Measurements from ENCODE around the gene BSPRY.
"Not testable (repeated sequence)": the region's sequence is repeated elsewhere in the genome, so short reads cannot be mapped to it uniquely, and the experiment has no call there.

Gene BSPRY

GRCh38 chr9:113373256-113373655 is 23.9 kb downstream of the BSPRY start:
- Histone ChIP-seq H3K4me1 (ENCODE audit: control insufficient read depth, low read depth, low read length) (no peaks in the 10 kb centered on the region), H2BK5ac (ENCODE audit: low read length) (no peak overlapping the region), H4K8ac (ENCODE audit: low read depth, low read length) (no peak overlapping the region), H3K4me3 (ENCODE audit: low read length) (no peak overlapping the region), H3K36me3 (ENCODE audit: control insufficient read depth, insufficient read depth, low read length) (no peaks in the 10 kb centered on the region), H2BK15ac (replicated peaks; ENCODE audit: low read depth) (no peak overlapping the region), H3K27me3 (ENCODE audit: insufficient read depth, low read length, poor library complexity) (no peaks in the 10 kb centered on the region), H3K79me2 (ENCODE audit: control insufficient read depth, insufficient read depth, low read length) (peaks cover 2% of the 10 kb centered on the region), H3K23ac (ENCODE audit: low read length) (no peak overlapping the region), H2AK5ac (ENCODE audit: low read length) (no peak overlapping the region), H3K4ac (ENCODE audit: low read depth, low read length) (no peak overlapping the region), H3K18ac (ENCODE audit: low read length) (no peak overlapping the region), H3K9ac (ENCODE audit: low read length) (no peak overlapping the region), H4K5ac (ENCODE audit: low read length) (no peak overlapping the region), H3K56ac (ENCODE audit: low read length) (no peak overlapping the region), H3K79me1 (ENCODE audit: low read length) (peaks cover 2% of the 10 kb centered on the region), H3K27ac (ENCODE audit: low read depth, low read length) (no peak overlapping the region), H2BK120ac (ENCODE audit: low read depth, low read length) (no peak overlapping the region), H3K4me2 (ENCODE audit: low read length) (no peak overlapping the region)
- no peak for DNase-seq
- WGBS (ENCODE audit: extremely low coverage, insufficient coverage, low lambda C conversion rate) = no CpG with 5 or more reads among the region's 3 CpGs

DNA sequence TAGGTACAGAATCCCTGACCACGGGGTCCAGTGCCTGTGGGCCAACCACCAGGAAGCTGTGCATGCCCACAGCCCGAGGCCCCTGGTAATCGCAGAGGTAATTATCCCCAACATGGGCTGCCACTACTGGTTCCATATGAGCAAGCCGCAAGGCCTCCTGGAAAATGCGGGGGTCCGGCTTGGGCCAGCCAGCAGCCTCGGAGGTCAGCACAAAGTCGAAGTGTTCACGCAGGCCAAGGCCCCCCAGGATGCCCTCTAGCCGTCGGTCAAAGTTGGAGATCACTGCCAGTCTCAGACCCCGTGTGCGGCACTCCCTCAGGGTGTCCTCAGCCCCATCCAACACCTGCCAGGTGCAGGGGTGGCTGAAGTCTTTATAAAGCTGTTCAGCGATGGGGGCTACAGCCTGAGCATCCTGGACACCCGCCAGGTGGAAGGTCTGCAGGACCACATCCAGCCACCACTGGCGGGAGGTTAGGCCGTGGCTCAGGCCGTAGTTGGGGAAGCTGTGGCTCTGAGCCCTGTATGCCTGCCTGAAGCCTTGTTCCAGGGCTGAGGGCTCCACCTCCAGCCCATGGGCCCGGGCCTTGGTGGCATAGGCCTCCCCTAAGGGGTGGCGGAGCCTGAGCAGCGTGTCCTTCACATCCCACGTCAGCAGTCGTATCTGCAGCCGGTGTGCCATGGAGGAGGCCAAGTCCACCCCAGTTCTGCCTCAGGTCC is 24.5 kb downstream of the BSPRY start:
- Histone ChIP-seq H4K5ac (ENCODE audit: low read length) (no peak overlapping the region), H3K79me1 (ENCODE audit: low read length) (peaks cover 2% of the 10 kb centered on the region), H3K9ac (ENCODE audit: low read length) (no peak overlapping the region), H2BK5ac (ENCODE audit: low read length) (no peak overlapping the region), H3K18ac (ENCODE audit: low read length) (no peak overlapping the region), H3K4me3 (ENCODE audit: low read length) (no peak overlapping the region), H3K4me1 (ENCODE audit: control insufficient read depth, low read depth, low read length) (no peaks in the 10 kb centered on the region), H2AK5ac (ENCODE audit: low read length) (no peak overlapping the region), H3K27me3 (ENCODE audit: insufficient read depth, low read length, poor library complexity) (no peaks in the 10 kb centered on the region), H3K4ac (ENCODE audit: low read depth, low read length) (no peak overlapping the region), H3K23ac (ENCODE audit: low read length) (no peak overlapping the region), H3K79me2 (ENCODE audit: control insufficient read depth, insufficient read depth, low read length) (peaks cover 2% of the 10 kb centered on the region), H4K8ac (ENCODE audit: low read depth, low read length) (no peak overlapping the region), H3K4me2 (ENCODE audit: low read length) (no peak overlapping the region), H2BK120ac (ENCODE audit: low read depth, low read length) (no peak overlapping the region), H3K36me3 (ENCODE audit: control insufficient read depth, insufficient read depth, low read length) (no peaks in the 10 kb centered on the region), H3K27ac (ENCODE audit: low read depth, low read length) (no peak overlapping the region), H3K56ac (ENCODE audit: low read length) (no peak overlapping the region), H2BK15ac (replicated peaks; ENCODE audit: low read depth) (no peak overlapping the region)
- no CpG with 5 or more reads among the region's 24 CpGs for WGBS (ENCODE audit: extremely low coverage, insufficient coverage, low lambda C conversion rate)
- DNase-seq = no peak

GRCh38 chr9:113375057-113376023 is 26.0 kb downstream of the BSPRY start:
- no CpG with 5 or more reads among the region's 6 CpGs for WGBS (ENCODE audit: extremely low coverage, insufficient coverage, low lambda C conversion rate)
- no peak overlapping the region for H3K9ac ChIP-seq (ENCODE audit: low read length)

DNA sequence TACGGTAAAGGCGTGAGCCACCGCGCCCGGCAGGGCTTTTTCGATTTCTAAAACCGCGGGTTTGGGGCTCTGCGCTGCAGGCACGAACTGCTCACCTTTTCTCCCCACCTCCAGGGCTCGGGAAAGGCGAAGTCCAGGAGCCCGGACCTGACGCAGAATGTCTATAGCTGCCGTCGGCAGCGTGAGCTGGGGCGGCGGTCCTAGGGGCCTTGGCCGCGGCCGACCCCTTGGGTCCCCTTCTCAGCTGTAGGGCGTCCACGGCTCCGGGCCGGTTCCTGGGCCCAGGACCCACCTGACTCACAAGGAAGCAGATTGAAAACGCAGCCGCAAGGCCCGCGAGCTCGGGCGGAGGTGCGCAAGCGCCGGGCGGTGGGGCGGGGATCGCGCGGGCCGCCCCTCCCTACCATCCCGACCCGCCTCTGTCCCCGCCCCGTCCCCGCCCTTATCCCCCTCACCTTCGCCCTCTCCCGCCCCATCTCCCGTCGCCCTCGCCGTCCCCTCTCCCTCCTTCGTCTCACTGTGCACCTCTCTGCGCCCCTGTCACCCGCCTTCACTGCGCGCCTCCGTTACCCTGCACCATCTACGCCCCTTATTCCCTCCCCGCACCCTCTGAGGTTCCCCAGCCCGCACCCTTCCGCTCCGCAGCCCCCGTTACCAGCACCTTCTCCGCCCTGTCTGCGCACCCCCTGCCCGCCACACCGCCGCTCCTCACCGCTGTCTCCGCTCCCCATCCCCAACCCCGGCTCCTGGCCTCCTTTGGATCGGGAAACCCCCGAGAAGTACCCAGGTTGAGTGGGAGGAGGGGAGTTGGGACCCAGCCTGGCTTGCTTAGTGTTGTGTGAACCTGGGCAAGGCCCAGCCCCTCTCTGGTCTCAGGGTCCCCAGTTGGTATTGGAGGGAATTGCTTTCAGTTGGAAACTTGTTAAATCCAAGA is 27.6 kb downstream of the BSPRY start, which contains the start of gene HDHD3:
HDHD3 (minus strand) TSS at position 353 of the 934 bp plus-strand sequence. CDS start 2,632 bp downstream, outside the sequence.
- Histone ChIP-seq H3K79me2 (ENCODE audit: control insufficient read depth, insufficient read depth, low read length) (peaks cover 2% of the 10 kb centered on the region), H4K5ac (ENCODE audit: low read length) (no peak within 1 kb of the TSS), H3K4me2 (ENCODE audit: low read length) (peak within 1 kb of the TSS; percentile 93), H3K4ac (ENCODE audit: low read depth, low read length) (no peak within 1 kb of the TSS), H4K8ac (ENCODE audit: low read depth, low read length) (peak within 1 kb of the TSS; percentile 60), H2BK15ac (replicated peaks; ENCODE audit: low read depth) (no peak within 1 kb of the TSS), H3K18ac (ENCODE audit: low read length) (peak within 1 kb of the TSS; percentile 42), H2BK120ac (ENCODE audit: low read depth, low read length) (no peak within 1 kb of the TSS), H3K23ac (ENCODE audit: low read length) (peak within 1 kb of the TSS; percentile 66), H3K9ac (ENCODE audit: low read length) (peak within 1 kb of the TSS; percentile 96), H2BK5ac (ENCODE audit: low read length) (no peak within 1 kb of the TSS), H2AK5ac (ENCODE audit: low read length) (no peak within 1 kb of the TSS), H3K27ac (ENCODE audit: low read depth, low read length) (peak within 1 kb of the TSS; percentile 85), H3K4me1 (ENCODE audit: control insufficient read depth, low read depth, low read length) (no peaks in the 10 kb centered on the region), H3K79me1 (ENCODE audit: low read length) (peaks cover 2% of the 10 kb centered on the region), H3K4me3 (ENCODE audit: low read length) (peak within 1 kb of the TSS; percentile 93), H3K56ac (ENCODE audit: low read length) (peak within 1 kb of the TSS; percentile 95), H3K27me3 (ENCODE audit: insufficient read depth, low read length, poor library complexity) (no peaks in the 10 kb centered on the region), H3K36me3 (ENCODE audit: control insufficient read depth, insufficient read depth, low read length) (no peaks in the 10 kb centered on the region)
- DNase-seq = peak; percentile 92
- WGBS (ENCODE audit: extremely low coverage, insufficient coverage, low lambda C conversion rate) = no CpG with 5 or more reads among the region's 74 CpGs

More at GRCh38 chr9:113375057-113376023, 26.0 kb downstream of the BSPRY start:
- H4K8ac ChIP-seq (ENCODE audit: low read depth, low read length) = no peak overlapping the region
- H3K4ac ChIP-seq (ENCODE audit: low read depth, low read length) = no peak overlapping the region
- H3K4me2 ChIP-seq (ENCODE audit: low read length) = no peak overlapping the region
- H4K5ac ChIP-seq (ENCODE audit: low read length) = no peak overlapping the region
- H3K4me3 ChIP-seq (ENCODE audit: low read length) = no peak overlapping the region
- no peak overlapping the region for H2BK5ac ChIP-seq (ENCODE audit: low read length)
- no peaks in the 10 kb centered on the region for H3K36me3 ChIP-seq (ENCODE audit: control insufficient read depth, insufficient read depth, low read length)
- no peak overlapping the region for H3K56ac ChIP-seq (ENCODE audit: low read length)
- no peak overlapping the region for H3K18ac ChIP-seq (ENCODE audit: low read length)
- H3K79me2 ChIP-seq (ENCODE audit: control insufficient read depth, insufficient read depth, low read length) = peaks cover 2% of the 10 kb centered on the region
- H2BK120ac ChIP-seq (ENCODE audit: low read depth, low read length) = no peak overlapping the region
- H3K23ac ChIP-seq (ENCODE audit: low read length) = no peak overlapping the region
- no peak overlapping the region for H2AK5ac ChIP-seq (ENCODE audit: low read length)
- DNase-seq = no peak
- peaks cover 2% of the 10 kb centered on the region for H3K79me1 ChIP-seq (ENCODE audit: low read length)
- no peak overlapping the region for H2BK15ac ChIP-seq (replicated peaks; ENCODE audit: low read depth)
- no peaks in the 10 kb centered on the region for H3K27me3 ChIP-seq (ENCODE audit: insufficient read depth, low read length, poor library complexity)
- H3K27ac ChIP-seq (ENCODE audit: low read depth, low read length) = no peak overlapping the region
- no peaks in the 10 kb centered on the region for H3K4me1 ChIP-seq (ENCODE audit: control insufficient read depth, low read depth, low read length)

- H3K4ac ChIP-seq (ENCODE audit: low read depth, low read length); H4K8ac ChIP-seq (ENCODE audit: low read depth, low read length); H2AK5ac ChIP-seq (ENCODE audit: low read length); H3K27me3 ChIP-seq (ENCODE audit: insufficient read depth, low read length, poor library complexity); H3K79me2 ChIP-seq (ENCODE audit: control insufficient read depth, insufficient read depth, low read length); H3K18ac ChIP-seq (ENCODE audit: low read length); H3K4me3 ChIP-seq (ENCODE audit: low read length); H3K27ac ChIP-seq (ENCODE audit: low read depth, low read length); H3K79me1 ChIP-seq (ENCODE audit: low read length); H3K9ac ChIP-seq (ENCODE audit: low read length); H3K56ac ChIP-seq (ENCODE audit: low read length); H2BK120ac ChIP-seq (ENCODE audit: low read depth, low read length); DNase-seq; H3K36me3 ChIP-seq (ENCODE audit: control insufficient read depth, insufficient read depth, low read length); H4K5ac ChIP-seq (ENCODE audit: low read length); H3K23ac ChIP-seq (ENCODE audit: low read length); H3K4me1 ChIP-seq (ENCODE audit: control insufficient read depth, low read depth, low read length); H3K4me2 ChIP-seq (ENCODE audit: low read length); H2BK15ac ChIP-seq (replicated peaks; ENCODE audit: low read depth); H2BK5ac ChIP-seq (ENCODE audit: low read length): not testable (repeated sequence)
- no CpG with 5 or more reads among the region's 24 CpGs for WGBS (ENCODE audit: extremely low coverage, insufficient coverage, low lambda C conversion rate)
Observed at GRCh38 chr9:113379094-113379828, 29.9 kb downstream of the BSPRY start.
